Ovary (tissue), 3 donors: ENCODE results near the gene TMC8.

Experiments
- EP300 ChIP-seq: sonication (generic); formaldehyde crosslinking; IDR thresholded peaks from one replicate; pipeline ENCODE4 v1.6.1; 2017; ENCODE audit warnings: antibody characterized with exemption
- POLR2A ChIP-seq: fragments of 450-650 bp; IDR thresholded peaks from one replicate; pipeline ENCODE4 v1.6.1; 2017; ENCODE audit warnings: antibody characterized with exemption, mild to moderate bottlenecking, moderate library complexity
- TF ChIP-seq, protein P1 (sequence below), 3 donors: fragments of 450-650 bp in 2 of 3; fragments of 200-600 bp in 1 of 3; IDR thresholded peaks; one replicate each; pipeline versions ENCODE4 v1.5.1 to v1.8.0; 2016 to 2022; ENCODE audit warnings: antibody characterized with exemption in 3 of 3, mild to moderate bottlenecking in 1 of 3
- donor health status: DM: no; HTN: no; CAD: no.

DNA sequence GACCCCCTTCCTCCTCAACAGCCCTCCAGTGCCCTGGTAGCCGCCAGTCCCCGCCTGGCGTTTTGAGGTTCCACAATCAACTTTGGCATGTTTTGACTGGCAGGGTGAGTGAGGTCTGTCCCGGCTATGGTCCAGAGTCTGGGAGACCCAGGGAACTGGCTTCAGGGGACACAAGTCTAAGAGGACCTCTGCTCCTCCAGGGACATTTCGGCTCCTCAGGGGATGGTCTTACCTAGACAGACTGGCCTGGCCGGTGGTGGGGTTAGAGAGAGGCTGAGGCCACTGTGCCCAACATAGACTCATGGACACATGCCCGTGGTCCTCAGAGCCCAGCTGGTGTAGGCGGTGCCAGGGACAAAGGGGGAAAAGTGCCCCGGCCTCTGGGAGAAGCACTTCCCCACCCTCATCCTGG lies 2.2 kb downstream of the TMC8 start:
- TF ChIP-seq, protein P1, sequence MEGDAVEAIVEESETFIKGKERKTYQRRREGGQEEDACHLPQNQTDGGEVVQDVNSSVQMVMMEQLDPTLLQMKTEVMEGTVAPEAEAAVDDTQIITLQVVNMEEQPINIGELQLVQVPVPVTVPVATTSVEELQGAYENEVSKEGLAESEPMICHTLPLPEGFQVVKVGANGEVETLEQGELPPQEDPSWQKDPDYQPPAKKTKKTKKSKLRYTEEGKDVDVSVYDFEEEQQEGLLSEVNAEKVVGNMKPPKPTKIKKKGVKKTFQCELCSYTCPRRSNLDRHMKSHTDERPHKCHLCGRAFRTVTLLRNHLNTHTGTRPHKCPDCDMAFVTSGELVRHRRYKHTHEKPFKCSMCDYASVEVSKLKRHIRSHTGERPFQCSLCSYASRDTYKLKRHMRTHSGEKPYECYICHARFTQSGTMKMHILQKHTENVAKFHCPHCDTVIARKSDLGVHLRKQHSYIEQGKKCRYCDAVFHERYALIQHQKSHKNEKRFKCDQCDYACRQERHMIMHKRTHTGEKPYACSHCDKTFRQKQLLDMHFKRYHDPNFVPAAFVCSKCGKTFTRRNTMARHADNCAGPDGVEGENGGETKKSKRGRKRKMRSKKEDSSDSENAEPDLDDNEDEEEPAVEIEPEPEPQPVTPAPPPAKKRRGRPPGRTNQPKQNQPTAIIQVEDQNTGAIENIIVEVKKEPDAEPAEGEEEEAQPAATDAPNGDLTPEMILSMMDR (IDR thresholded peaks at IDR 0.05) = no peak
- TF ChIP-seq POLR2A (no peak), EP300 (no peak)
